ENCODE results near the gene CAVIN1. TPM values are rescaled to one million over a fixed set of nuclear protein-coding genes. Genes with fewer than 3 reads are reported as not detected.

CAVIN1 gene
- total RNA-seq = 269 TPM
- long read RNA-seq, transcript CAVIN1-201 (2 exons, 3,828 nt) = major isoform, 267 of 730 reads
- long read RNA-seq, partial matches to known transcripts = 0 of 730 reads
- long read RNA-seq, other reads (novel, unspliced or antisense) = 463 of 730 reads

DNA sequence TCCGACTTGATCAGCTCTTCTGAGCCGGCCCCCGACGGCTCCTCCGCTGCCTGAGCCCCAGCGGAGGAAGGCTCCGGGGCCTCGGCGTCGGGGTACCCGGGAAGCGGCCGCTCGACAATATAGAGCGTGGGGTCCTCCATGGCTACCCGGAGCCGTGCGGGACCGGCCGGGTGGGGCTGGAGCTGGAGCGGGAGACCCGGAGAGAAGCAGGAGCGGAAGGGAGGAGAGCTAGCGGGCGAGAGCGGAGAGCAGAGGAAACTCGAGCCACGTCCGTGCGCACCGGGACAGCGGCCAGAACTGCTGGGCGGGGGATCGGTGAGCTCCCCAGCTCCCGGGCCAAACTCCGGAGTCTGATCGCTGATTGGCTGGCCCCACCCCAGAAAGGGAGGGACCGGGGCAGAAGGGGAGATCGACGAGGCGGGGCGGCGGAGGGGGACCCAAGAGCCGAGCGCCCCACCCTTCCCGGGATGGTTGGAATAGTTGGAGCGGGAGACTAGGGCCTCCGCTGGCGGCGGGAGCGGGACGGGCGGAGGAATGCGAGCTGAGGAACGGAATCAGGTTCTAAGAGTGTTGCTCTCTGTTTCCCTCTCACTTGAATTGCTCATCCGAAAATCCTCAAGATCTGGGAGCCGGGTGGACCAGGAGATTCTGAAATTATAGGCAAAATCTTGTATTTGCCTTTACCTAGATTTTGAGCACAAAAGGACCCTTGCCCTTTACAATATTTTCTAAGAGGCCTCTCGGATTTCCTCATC, at the start of gene CAVIN1:
TSS of gene CAVIN1 (minus strand) at position 299 of the 755 bp plus-strand sequence. CDS start at position 140, 159 bp downstream.
- TF ChIP-seq, protein P1, sequence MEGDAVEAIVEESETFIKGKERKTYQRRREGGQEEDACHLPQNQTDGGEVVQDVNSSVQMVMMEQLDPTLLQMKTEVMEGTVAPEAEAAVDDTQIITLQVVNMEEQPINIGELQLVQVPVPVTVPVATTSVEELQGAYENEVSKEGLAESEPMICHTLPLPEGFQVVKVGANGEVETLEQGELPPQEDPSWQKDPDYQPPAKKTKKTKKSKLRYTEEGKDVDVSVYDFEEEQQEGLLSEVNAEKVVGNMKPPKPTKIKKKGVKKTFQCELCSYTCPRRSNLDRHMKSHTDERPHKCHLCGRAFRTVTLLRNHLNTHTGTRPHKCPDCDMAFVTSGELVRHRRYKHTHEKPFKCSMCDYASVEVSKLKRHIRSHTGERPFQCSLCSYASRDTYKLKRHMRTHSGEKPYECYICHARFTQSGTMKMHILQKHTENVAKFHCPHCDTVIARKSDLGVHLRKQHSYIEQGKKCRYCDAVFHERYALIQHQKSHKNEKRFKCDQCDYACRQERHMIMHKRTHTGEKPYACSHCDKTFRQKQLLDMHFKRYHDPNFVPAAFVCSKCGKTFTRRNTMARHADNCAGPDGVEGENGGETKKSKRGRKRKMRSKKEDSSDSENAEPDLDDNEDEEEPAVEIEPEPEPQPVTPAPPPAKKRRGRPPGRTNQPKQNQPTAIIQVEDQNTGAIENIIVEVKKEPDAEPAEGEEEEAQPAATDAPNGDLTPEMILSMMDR (IDR thresholded peaks at IDR 0.05) = no peak
- ATAC-seq = peak; percentile 92 to 96
- intact Hi-C loops (cut with DNase I) = no loop called here
- no peaks in the 10 kb centered on the region for H3K36me3 ChIP-seq
- peak within 1 kb of the TSS; percentile 94 for H3K27ac ChIP-seq
- peak; percentile 95 for DNase-seq
- H3K4me3 ChIP-seq = peak within 1 kb of the TSS; percentile 94
- no peaks in the 10 kb centered on the region for H3K9me3 ChIP-seq
- H3K27me3 ChIP-seq (ENCODE audit: low read depth) = peaks cover 19% of the 10 kb centered on the region
- peaks cover 46% of the 10 kb centered on the region for H3K4me1 ChIP-seq

DNA sequence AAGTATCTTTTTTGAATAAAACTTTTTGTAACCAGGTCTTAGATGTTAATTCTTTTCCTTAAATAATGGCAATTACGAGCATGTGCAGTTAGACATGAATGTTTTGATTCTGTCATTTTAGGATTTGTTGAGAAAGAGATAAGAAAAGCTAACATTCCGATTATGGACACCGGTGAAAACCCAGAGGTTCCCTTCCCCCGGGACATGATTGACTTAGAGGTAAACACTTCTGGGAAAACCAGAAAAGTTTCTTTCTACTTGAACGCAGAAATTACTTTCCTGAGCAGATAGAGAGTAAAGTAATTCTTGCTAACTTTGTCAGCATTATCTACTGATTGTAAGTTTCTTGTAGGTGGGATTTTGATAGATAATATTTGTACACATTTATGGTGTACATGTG, 44.8 kb upstream of the CAVIN1 start:
- Histone ChIP-seq H3K4me1 (peaks cover 14% of the 10 kb centered on the region), H3K27me3 (ENCODE audit: low read depth) (no peaks in the 10 kb centered on the region), H3K4me3 (no peak overlapping the region), H3K9me3 (no peaks in the 10 kb centered on the region), H3K36me3 (peaks cover 99% of the 10 kb centered on the region), H3K27ac (peak overlapping the region; percentile 2)
- TF ChIP-seq, protein P1 (IDR thresholded peaks at IDR 0.05) = no peak
- intact Hi-C loops (cut with DNase I) = no loop called here
- DNase-seq (no peak), ATAC-seq (peak in 1 of 2 donors; percentile 68)

- Histone ChIP-seq H3K27me3 (ENCODE audit: low read depth) (no peaks in the 10 kb centered on the region), H3K4me1 (peaks cover 33% of the 10 kb centered on the region), H3K36me3 (peaks cover 82% of the 10 kb centered on the region), H3K27ac (no peak overlapping the region), H3K9me3 (no peaks in the 10 kb centered on the region), H3K4me3 (no peak overlapping the region)
- TF ChIP-seq, protein P1 (IDR thresholded peaks at IDR 0.05) = no peak
- intact Hi-C loops (cut with DNase I) = no loop called here
- DNase-seq = no peak
- ATAC-seq = no peak
These were observed 40.9 kb upstream of the CAVIN1 start for GRCh38 chr17:42463976-42464400.

DNA sequence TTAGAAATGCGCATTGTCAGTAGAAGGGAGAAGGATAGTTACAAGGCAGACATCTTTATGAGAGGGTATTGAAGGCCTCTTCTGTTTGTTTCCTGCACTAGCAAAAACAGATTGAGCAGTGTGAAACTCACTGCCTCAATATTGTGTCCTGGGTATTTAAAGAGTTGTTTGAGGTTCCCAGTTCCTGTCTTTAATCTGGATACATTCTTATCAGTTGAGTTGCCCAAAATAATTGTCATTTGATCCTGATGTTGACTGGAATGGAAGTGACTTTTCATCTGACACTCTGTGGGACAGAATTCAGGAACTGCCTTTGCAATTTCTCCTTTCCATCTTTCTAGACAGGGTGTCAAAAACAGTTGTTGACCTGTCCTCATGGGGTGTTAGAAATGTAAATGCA, 37.3 kb upstream of the CAVIN1 start:
- Histone ChIP-seq H3K27ac (no peak overlapping the region), H3K36me3 (peaks cover 47% of the 10 kb centered on the region), H3K9me3 (no peaks in the 10 kb centered on the region), H3K4me3 (peak overlapping the region; percentile 73), H3K4me1 (peaks cover 44% of the 10 kb centered on the region), H3K27me3 (ENCODE audit: low read depth) (no peaks in the 10 kb centered on the region)
- ATAC-seq = no peak
- intact Hi-C loops (cut with DNase I) = no loop called here
- TF ChIP-seq, protein P1 (IDR thresholded peaks at IDR 0.05) = no peak
- DNase-seq = no peak

GRCh38 chr17:42459801-42460281, 36.8 kb upstream of the CAVIN1 start:
- TF ChIP-seq, protein P1 (IDR thresholded peaks at IDR 0.05) = no peak
- peak in 1 of 2 donors; percentile 52 for ATAC-seq
- intact Hi-C loops (cut with DNase I) = no loop called here

More at GRCh38 chr17:42459801-42460281, 36.8 kb upstream of the CAVIN1 start:
- Histone ChIP-seq H3K9me3 (no peaks in the 10 kb centered on the region), H3K27ac (peak overlapping the region; percentile 89), H3K4me1 (peaks cover 47% of the 10 kb centered on the region), H3K27me3 (ENCODE audit: low read depth) (no peaks in the 10 kb centered on the region), H3K4me3 (peak overlapping the region; percentile 73), H3K36me3 (peaks cover 42% of the 10 kb centered on the region)
- no peak for DNase-seq
